ENCODE data around the gene ITGBL1. TPM values are rescaled to one million over a fixed set of nuclear protein-coding genes. Genes with fewer than 3 reads are reported as not detected.

The ITGBL1 gene
- total and polyA plus RNA-seq, 2 of the 8 experiments (the other 6 are each of a cell fraction or from before 2014, with no cell fraction given) = not detected

DNA sequence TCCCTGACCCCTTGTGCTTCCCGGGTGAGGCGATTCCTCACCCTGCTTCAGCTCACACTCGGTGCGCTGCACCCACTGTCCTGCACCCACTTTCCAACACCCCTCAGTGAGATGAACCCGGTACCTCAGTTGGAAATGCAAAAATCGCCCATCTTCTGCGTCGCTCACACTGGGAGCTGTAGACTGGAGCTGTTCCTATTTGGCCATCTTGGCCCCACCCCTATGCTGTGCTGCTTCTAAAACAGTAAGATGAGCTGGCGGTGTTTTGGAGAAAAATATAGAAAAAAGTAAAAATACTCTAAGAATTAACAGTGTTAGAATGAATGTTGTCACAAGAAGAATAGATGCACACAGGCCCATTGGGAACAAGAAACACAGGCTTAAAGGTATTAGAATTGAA is 92.5 kb downstream of the ITGBL1 start (continued):
- TF ChIP-seq, protein P1, sequence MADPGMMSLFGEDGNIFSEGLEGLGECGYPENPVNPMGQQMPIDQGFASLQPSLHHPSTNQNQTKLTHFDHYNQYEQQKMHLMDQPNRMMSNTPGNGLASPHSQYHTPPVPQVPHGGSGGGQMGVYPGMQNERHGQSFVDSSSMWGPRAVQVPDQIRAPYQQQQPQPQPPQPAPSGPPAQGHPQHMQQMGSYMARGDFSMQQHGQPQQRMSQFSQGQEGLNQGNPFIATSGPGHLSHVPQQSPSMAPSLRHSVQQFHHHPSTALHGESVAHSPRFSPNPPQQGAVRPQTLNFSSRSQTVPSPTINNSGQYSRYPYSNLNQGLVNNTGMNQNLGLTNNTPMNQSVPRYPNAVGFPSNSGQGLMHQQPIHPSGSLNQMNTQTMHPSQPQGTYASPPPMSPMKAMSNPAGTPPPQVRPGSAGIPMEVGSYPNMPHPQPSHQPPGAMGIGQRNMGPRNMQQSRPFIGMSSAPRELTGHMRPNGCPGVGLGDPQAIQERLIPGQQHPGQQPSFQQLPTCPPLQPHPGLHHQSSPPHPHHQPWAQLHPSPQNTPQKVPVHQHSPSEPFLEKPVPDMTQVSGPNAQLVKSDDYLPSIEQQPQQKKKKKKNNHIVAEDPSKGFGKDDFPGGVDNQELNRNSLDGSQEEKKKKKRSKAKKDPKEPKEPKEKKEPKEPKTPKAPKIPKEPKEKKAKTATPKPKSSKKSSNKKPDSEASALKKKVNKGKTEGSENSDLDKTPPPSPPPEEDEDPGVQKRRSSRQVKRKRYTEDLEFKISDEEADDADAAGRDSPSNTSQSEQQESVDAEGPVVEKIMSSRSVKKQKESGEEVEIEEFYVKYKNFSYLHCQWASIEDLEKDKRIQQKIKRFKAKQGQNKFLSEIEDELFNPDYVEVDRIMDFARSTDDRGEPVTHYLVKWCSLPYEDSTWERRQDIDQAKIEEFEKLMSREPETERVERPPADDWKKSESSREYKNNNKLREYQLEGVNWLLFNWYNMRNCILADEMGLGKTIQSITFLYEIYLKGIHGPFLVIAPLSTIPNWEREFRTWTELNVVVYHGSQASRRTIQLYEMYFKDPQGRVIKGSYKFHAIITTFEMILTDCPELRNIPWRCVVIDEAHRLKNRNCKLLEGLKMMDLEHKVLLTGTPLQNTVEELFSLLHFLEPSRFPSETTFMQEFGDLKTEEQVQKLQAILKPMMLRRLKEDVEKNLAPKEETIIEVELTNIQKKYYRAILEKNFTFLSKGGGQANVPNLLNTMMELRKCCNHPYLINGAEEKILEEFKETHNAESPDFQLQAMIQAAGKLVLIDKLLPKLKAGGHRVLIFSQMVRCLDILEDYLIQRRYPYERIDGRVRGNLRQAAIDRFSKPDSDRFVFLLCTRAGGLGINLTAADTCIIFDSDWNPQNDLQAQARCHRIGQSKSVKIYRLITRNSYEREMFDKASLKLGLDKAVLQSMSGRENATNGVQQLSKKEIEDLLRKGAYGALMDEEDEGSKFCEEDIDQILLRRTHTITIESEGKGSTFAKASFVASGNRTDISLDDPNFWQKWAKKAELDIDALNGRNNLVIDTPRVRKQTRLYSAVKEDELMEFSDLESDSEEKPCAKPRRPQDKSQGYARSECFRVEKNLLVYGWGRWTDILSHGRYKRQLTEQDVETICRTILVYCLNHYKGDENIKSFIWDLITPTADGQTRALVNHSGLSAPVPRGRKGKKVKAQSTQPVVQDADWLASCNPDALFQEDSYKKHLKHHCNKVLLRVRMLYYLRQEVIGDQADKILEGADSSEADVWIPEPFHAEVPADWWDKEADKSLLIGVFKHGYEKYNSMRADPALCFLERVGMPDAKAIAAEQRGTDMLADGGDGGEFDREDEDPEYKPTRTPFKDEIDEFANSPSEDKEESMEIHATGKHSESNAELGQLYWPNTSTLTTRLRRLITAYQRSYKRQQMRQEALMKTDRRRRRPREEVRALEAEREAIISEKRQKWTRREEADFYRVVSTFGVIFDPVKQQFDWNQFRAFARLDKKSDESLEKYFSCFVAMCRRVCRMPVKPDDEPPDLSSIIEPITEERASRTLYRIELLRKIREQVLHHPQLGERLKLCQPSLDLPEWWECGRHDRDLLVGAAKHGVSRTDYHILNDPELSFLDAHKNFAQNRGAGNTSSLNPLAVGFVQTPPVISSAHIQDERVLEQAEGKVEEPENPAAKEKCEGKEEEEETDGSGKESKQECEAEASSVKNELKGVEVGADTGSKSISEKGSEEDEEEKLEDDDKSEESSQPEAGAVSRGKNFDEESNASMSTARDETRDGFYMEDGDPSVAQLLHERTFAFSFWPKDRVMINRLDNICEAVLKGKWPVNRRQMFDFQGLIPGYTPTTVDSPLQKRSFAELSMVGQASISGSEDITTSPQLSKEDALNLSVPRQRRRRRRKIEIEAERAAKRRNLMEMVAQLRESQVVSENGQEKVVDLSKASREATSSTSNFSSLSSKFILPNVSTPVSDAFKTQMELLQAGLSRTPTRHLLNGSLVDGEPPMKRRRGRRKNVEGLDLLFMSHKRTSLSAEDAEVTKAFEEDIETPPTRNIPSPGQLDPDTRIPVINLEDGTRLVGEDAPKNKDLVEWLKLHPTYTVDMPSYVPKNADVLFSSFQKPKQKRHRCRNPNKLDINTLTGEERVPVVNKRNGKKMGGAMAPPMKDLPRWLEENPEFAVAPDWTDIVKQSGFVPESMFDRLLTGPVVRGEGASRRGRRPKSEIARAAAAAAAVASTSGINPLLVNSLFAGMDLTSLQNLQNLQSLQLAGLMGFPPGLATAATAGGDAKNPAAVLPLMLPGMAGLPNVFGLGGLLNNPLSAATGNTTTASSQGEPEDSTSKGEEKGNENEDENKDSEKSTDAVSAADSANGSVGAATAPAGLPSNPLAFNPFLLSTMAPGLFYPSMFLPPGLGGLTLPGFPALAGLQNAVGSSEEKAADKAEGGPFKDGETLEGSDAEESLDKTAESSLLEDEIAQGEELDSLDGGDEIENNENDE (IDR thresholded peaks at IDR 0.05; ENCODE audit: insufficient replicate concordance, low read length) = no peak
- TF ChIP-seq TCF12 (IDR thresholded peaks at IDR 0.05; ENCODE audit: low read depth, low read length) (no peak), BACH1 (IDR thresholded peaks at IDR 0.05; ENCODE audit: low read length) (no peak), ZNF274 (IDR thresholded peaks at IDR 0.05; ENCODE audit: borderline replicate concordance, extremely low read depth, low read length) (no peak), HDAC6 (IDR thresholded peaks at IDR 0.05; ENCODE audit: low read depth, low read length) (no peak), BCL11A (IDR thresholded peaks at IDR 0.05; ENCODE audit: low read depth in 2 of 2, low read length in 2 of 2) (no peak)
